PFSK-1 (cell line): Measurements from ENCODE around the gene EXD2.

ENCODE experiments used
- FOXP2 ChIP-seq: optimal IDR thresholded peaks from 2 replicates; pipeline ENCODE3; 2011; ENCODE audit warnings: borderline replicate concordance, control low read depth, inconsistent platforms; ENCODE audit not compliant: insufficient read depth; ENCODE audit errors: extremely low read length, extremely low read depth
- POLR2AphosphoS5 ChIP-seq: IDR thresholded peaks from 2 replicates; pipeline ENCODE4 v1.6.1; 2012; ENCODE audit warnings: low read depth, mild to moderate bottlenecking, control low read depth, low read length, moderate library complexity
- REST ChIP-seq, 2 experiments: IDR thresholded peaks; 2 replicates each; pipeline versions ENCODE4 v1.6.1 to v1.8.0; 2011 to 2012; ENCODE audit warnings: low read depth in 2 of 2, low read length in 2 of 2, control low read depth in 1 of 2, inconsistent platforms in 1 of 2, mild to moderate bottlenecking in 1 of 2, moderate library complexity in 1 of 2; ENCODE audit not compliant: insufficient read depth in 1 of 2
- TAF1 ChIP-seq: IDR thresholded peaks from 2 replicates; pipeline ENCODE4 v1.6.1; 2012; ENCODE audit warnings: low read length, control low read depth, borderline replicate concordance; ENCODE audit not compliant: insufficient read depth

GRCh38 chr14:69288011-69288771 lies 96.9 kb downstream of the EXD2 start:
- TF ChIP-seq POLR2AphosphoS5 (no peak), TAF1 (no peak), FOXP2 (no peak), REST (IDR thresholded peaks at IDR 0.05; ENCODE audit: insufficient read depth in 1 of 2, low read depth in 2 of 2, low read length in 2 of 2) (no peak)
